H9 (cell line): ENCODE data around the gene KRTAP5-6. TPM values are rescaled to one million over a fixed set of nuclear protein-coding genes. Genes with fewer than 3 reads are reported as not detected.

Experiments used
- DNase-seq: peaks from one replicate; pipeline ENCODE4 v3.0.0-alpha.2; 2017
- H2AFZ ChIP-seq: one replicate; pipeline ENCODE4 v1.6.1; 2013; ENCODE audit warnings: mild to moderate bottlenecking, low read length, control low read depth, moderate library complexity
- H2AK5ac ChIP-seq: 2 replicates; pipeline ENCODE4 v1.6.1; 2013; ENCODE audit warnings: low read length, control low read depth, mixed read lengths; ENCODE audit not compliant: insufficient read length
- H2BK120ac ChIP-seq: one replicate; pipeline ENCODE4 v1.6.1; 2013; ENCODE audit warnings: low read depth, mild to moderate bottlenecking, low read length, control low read depth, inconsistent platforms; ENCODE audit not compliant: poor library complexity, severe bottlenecking
- H2BK12ac ChIP-seq: 2 replicates; pipeline ENCODE4 v1.6.1; 2013; ENCODE audit warnings: low read length, control low read depth, mixed read lengths, low read depth; ENCODE audit not compliant: insufficient read length
- H2BK15ac ChIP-seq: 2 replicates; pipeline ENCODE4 v1.6.1; 2013; ENCODE audit warnings: low read depth, low read length, control low read depth
- H2BK20ac ChIP-seq: one replicate; pipeline ENCODE4 v1.6.1; 2013; ENCODE audit warnings: low read depth, mild to moderate bottlenecking, low read length, control low read depth, inconsistent platforms; ENCODE audit not compliant: poor library complexity, severe bottlenecking
- H2BK5ac ChIP-seq: 2 replicates; pipeline ENCODE4 v1.6.1; 2013; ENCODE audit warnings: low read length, control low read depth, mixed read lengths; ENCODE audit not compliant: insufficient read length
- H3K14ac ChIP-seq: 2 replicates; pipeline ENCODE4 v1.6.1; 2013; ENCODE audit warnings: low read length, control low read depth; ENCODE audit not compliant: insufficient read depth
- H3K18ac ChIP-seq: 2 replicates; pipeline ENCODE4 v1.6.1; 2013; ENCODE audit warnings: low read depth, mild to moderate bottlenecking, mixed read lengths, low read length, control low read depth; ENCODE audit not compliant: insufficient read length
- H3K23ac ChIP-seq: 2 replicates; pipeline ENCODE4 v1.6.1; 2013; ENCODE audit warnings: low read length, control low read depth, mixed read lengths, low read depth; ENCODE audit not compliant: insufficient read length
- H3K23me2 ChIP-seq: 2 replicates; pipeline ENCODE4 v1.6.1; 2013; ENCODE audit warnings: low read depth, mild to moderate bottlenecking, mixed read lengths, low read length, control low read depth; ENCODE audit not compliant: insufficient read length, poor library complexity, severe bottlenecking
- H3K27ac ChIP-seq: 2 replicates; pipeline ENCODE4 v1.5.1; 2013; ENCODE audit warnings: low read length, control low read depth, mixed read lengths, low read depth; ENCODE audit not compliant: insufficient read length
- H3K27me3 ChIP-seq: 2 replicates; pipeline ENCODE4 v1.6.1; 2013; ENCODE audit warnings: low read length, control low read depth, inconsistent platforms; ENCODE audit not compliant: insufficient read depth
- H3K4ac ChIP-seq: 2 replicates; pipeline ENCODE4 v1.6.1; 2013; ENCODE audit warnings: low read depth, mild to moderate bottlenecking, control low read depth, inconsistent platforms, low read length, moderate library complexity
- H3K4me1 ChIP-seq: 2 replicates; pipeline ENCODE4 v1.6.1; 2013; ENCODE audit warnings: low read length, control low read depth, inconsistent platforms; ENCODE audit not compliant: insufficient read depth
- H3K4me2 ChIP-seq: 2 replicates; pipeline ENCODE4 v1.6.1; 2013; ENCODE audit warnings: low read length, control low read depth, mixed read lengths; ENCODE audit not compliant: insufficient read length, insufficient read depth
- H3K56ac ChIP-seq: 2 replicates; pipeline ENCODE4 v1.6.1; 2013; ENCODE audit warnings: low read depth, mild to moderate bottlenecking, mixed read lengths, low read length, control low read depth; ENCODE audit not compliant: insufficient read length
- H3K79me1 ChIP-seq: 2 replicates; pipeline ENCODE4 v1.6.1; 2013; ENCODE audit warnings: low read depth, mild to moderate bottlenecking, moderate library complexity, low read length, control low read depth, inconsistent platforms; ENCODE audit not compliant: insufficient read depth, poor library complexity, severe bottlenecking
- H3K79me2 ChIP-seq: 2 replicates; pipeline ENCODE4 v1.6.1; 2013; ENCODE audit warnings: low read length, control low read depth, inconsistent platforms; ENCODE audit not compliant: insufficient read depth
- H3K9ac ChIP-seq: 2 replicates; pipeline ENCODE4 v1.6.1; 2013; ENCODE audit warnings: low read length, control low read depth, mixed read lengths; ENCODE audit not compliant: insufficient read length; ENCODE audit errors: extremely low read depth
- H3K9me3 ChIP-seq: one replicate; pipeline ENCODE4 v1.6.1; 2013; ENCODE audit warnings: low read depth, low read length, inconsistent platforms; ENCODE audit not compliant: control insufficient read depth
- H3T11ph ChIP-seq: one replicate; pipeline ENCODE4 v1.6.1; 2013; ENCODE audit warnings: mild to moderate bottlenecking, low read length, control low read depth, inconsistent platforms
- H4K20me1 ChIP-seq: one replicate; pipeline ENCODE4 v1.6.1; 2013; ENCODE audit not compliant: control insufficient read depth, insufficient read length, insufficient read depth
- H4K5ac ChIP-seq: 2 replicates; pipeline ENCODE4 v1.6.1; 2013; ENCODE audit warnings: low read depth, mild to moderate bottlenecking, mixed read lengths, low read length, control low read depth; ENCODE audit not compliant: insufficient read length
- H4K8ac ChIP-seq: replicated peaks from 2 replicates; pipeline ENCODE4 v1.6.1; 2013; ENCODE audit warnings: low read length, control low read depth, mixed read lengths, low read depth; ENCODE audit not compliant: insufficient read length
- H4K91ac ChIP-seq: 2 replicates; pipeline ENCODE4 v1.6.1; 2013; ENCODE audit warnings: low read depth, mild to moderate bottlenecking, moderate library complexity, mixed read lengths, low read length, control low read depth; ENCODE audit not compliant: insufficient read length
- H3K27ac Mint-ChIP-seq, 3 experiments: 2 replicates in 2 of 3; 3 replicates in 1 of 3; pipeline ENCODE4 v1.8.0; 2020 to 2021; ENCODE audit warnings: mixed read lengths in 3 of 3, mild to moderate bottlenecking in 1 of 3, moderate library complexity in 1 of 3
- H3K27me3 Mint-ChIP-seq: 2 replicates; pipeline ENCODE4 v1.8.0; 2021; ENCODE audit warnings: low read depth, mild to moderate bottlenecking, moderate library complexity, mixed read lengths
- H3K36me3 Mint-ChIP-seq, 3 experiments: 2 replicates in 2 of 3; 3 replicates in 1 of 3; pipeline ENCODE4 v1.8.0; 2020 to 2021; ENCODE audit warnings: low read depth in 3 of 3, mixed read lengths in 3 of 3; ENCODE audit not compliant: insufficient read depth in 1 of 3
- H3K4me1 Mint-ChIP-seq, 2 experiments: 2 replicates each; pipeline ENCODE4 v1.8.0; 2020; ENCODE audit warnings: mixed read lengths in 2 of 2
- H3K4me3 Mint-ChIP-seq, 2 experiments: 2 replicates in 1 of 2; 3 replicates in 1 of 2; pipeline ENCODE4 v1.8.0; 2020 to 2021; ENCODE audit warnings: mild to moderate bottlenecking in 2 of 2, mixed read lengths in 2 of 2, moderate library complexity in 1 of 2
- H3K9me3 Mint-ChIP-seq, 2 experiments: 2 replicates in 1 of 2; 3 replicates in 1 of 2; pipeline ENCODE4 v1.8.0; 2020; ENCODE audit warnings: mild to moderate bottlenecking in 2 of 2, mixed read lengths in 2 of 2, moderate library complexity in 1 of 2
- WGBS: extraction: QIAGEN DNeasy Blood & Tissue Kit; methylation state at CpG from one replicate; pipeline ENCODE4 v1.1.7; 2013; ENCODE audit warnings: missing lambda C conversion rate, low lambda C conversion rate, mixed read lengths; ENCODE audit not compliant: insufficient read length; ENCODE audit errors: extremely low coverage; 5-methylcytosine and 5-hydroxymethylcytosine counted together
- total RNA-seq: library from RNA; stranded (reverse); gene quantifications from 2 replicates; pipeline ENCODE4 v1.2.1, GENCODE V29; 2021
- TF ChIP-seq, protein P1 (sequence below): fragments of 200-600 bp; sonication (generic); conservative IDR thresholded peaks from 3 replicates; pipeline ENCODE4 v1.8.0; 2021; ENCODE audit warnings: antibody characterized with exemption, mild to moderate bottlenecking

Gene KRTAP5-6
- total RNA-seq, 1 experiment from 2014 or later: not detected

DNA sequence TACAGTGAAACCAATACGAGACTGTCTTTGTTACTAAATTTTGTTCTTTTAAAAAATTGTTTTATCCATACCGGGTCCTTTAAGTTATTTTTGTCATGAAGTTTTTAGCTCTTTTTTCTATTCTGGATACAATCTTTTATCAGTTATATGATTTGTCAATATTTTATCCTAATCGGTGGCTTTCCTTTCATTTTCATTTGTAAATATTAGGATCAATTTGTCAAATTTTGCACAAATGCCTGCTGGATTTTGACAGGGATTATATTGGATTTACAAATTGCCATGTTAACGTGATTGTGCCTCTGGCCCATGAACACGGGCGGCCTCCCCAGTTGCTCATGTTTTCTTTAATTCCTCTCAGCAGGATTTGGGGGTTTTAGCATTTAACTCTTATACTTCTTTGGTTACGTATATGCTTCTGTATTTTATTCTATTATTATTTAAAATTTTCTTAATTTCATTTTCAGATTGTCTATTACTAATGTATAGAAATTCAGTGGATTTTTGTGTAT is 20.7 kb upstream of the KRTAP5-6 start:
- H3K9ac ChIP-seq: no peak overlapping the region
- TF ChIP-seq, protein P1, sequence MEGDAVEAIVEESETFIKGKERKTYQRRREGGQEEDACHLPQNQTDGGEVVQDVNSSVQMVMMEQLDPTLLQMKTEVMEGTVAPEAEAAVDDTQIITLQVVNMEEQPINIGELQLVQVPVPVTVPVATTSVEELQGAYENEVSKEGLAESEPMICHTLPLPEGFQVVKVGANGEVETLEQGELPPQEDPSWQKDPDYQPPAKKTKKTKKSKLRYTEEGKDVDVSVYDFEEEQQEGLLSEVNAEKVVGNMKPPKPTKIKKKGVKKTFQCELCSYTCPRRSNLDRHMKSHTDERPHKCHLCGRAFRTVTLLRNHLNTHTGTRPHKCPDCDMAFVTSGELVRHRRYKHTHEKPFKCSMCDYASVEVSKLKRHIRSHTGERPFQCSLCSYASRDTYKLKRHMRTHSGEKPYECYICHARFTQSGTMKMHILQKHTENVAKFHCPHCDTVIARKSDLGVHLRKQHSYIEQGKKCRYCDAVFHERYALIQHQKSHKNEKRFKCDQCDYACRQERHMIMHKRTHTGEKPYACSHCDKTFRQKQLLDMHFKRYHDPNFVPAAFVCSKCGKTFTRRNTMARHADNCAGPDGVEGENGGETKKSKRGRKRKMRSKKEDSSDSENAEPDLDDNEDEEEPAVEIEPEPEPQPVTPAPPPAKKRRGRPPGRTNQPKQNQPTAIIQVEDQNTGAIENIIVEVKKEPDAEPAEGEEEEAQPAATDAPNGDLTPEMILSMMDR: no peak
- H3K14ac ChIP-seq: no peak overlapping the region
- H3K27me3 ChIP-seq: no peaks in the 10 kb centered on the region
- H3K4me2 ChIP-seq: no peak overlapping the region
- H3K4me1 ChIP-seq: no peaks in the 10 kb centered on the region
- H2BK120ac ChIP-seq: no peak overlapping the region
- Mint-ChIP-seq H3K4me1 (peaks cover 0 to 3% of the 10 kb centered on the region in 2 experiments; a peak in 1 of 4 replicates), H3K4me3 (no peak overlapping the region), H3K27ac (no peak overlapping the region), H3K9me3 (no peaks in the 10 kb centered on the region), H3K27me3 (peaks cover 48% of the 10 kb centered on the region), H3K36me3 (no peaks in the 10 kb centered on the region)
- no peaks in the 10 kb centered on the region for H3K9me3 ChIP-seq
- H2AK5ac ChIP-seq: no peak overlapping the region
- H3T11ph ChIP-seq: no peak overlapping the region
- H3K56ac ChIP-seq: no peak overlapping the region
- DNase-seq: no peak
- WGBS: no CpG with 5 or more reads among the region's 7 CpGs
- H2AFZ ChIP-seq: no peak overlapping the region
- no peak overlapping the region for H3K23ac ChIP-seq
- no peak overlapping the region for H4K91ac ChIP-seq
- no peak overlapping the region for H3K18ac ChIP-seq
- H2BK20ac ChIP-seq: no peak overlapping the region
- H3K27ac ChIP-seq: no peak overlapping the region
- no peak overlapping the region for H4K8ac ChIP-seq
- H2BK5ac ChIP-seq: no peak overlapping the region
- no peak overlapping the region for H2BK15ac ChIP-seq
- H4K20me1 ChIP-seq: no peaks in the 10 kb centered on the region
- H3K23me2 ChIP-seq: no peaks in the 10 kb centered on the region
- no peak overlapping the region for H4K5ac ChIP-seq
- no peak overlapping the region for H3K4ac ChIP-seq
- no peaks in the 10 kb centered on the region for H3K79me2 ChIP-seq
- no peak overlapping the region for H2BK12ac ChIP-seq
- no peaks in the 10 kb centered on the region for H3K79me1 ChIP-seq
